GM06990 (cell line): Measurements from ENCODE around the gene CLUH.

Source experiments
- DNase-seq: peaks from one replicate; pipeline ENCODE4 v3.0.0-alpha.2; 2011; ENCODE audit not compliant: insufficient read length; ENCODE audit errors: extremely low read depth
- H3K27me3 ChIP-seq: replicated peaks from 2 replicates; pipeline ENCODE4 v1.6.0; 2011; ENCODE audit warnings: low read length; ENCODE audit not compliant: control insufficient read depth, insufficient read depth
- H3K36me3 ChIP-seq: 2 replicates; pipeline ENCODE4 v1.5.1; 2011; ENCODE audit warnings: low read length; ENCODE audit not compliant: control insufficient read depth, insufficient read depth
- H3K4me3 ChIP-seq: replicated peaks from 2 replicates; pipeline ENCODE4 v1.5.1; 2011; ENCODE audit warnings: low read depth, mild to moderate bottlenecking, control low read depth, low read length
- CTCF ChIP-seq: IDR thresholded peaks from 2 replicates; pipeline ENCODE4 v1.5.1; 2011; ENCODE audit warnings: low read length, control low read depth, mild to moderate bottlenecking, inconsistent platforms; ENCODE audit not compliant: insufficient read depth, poor library complexity, severe bottlenecking

Gene CLUH

GRCh38 chr17:2649191-2649590, 62.4 kb downstream of the CLUH start:
- Histone ChIP-seq H3K4me3 (no peak overlapping the region), H3K27me3 (no peaks in the 10 kb centered on the region), H3K36me3 (no peaks in the 10 kb centered on the region; the same call in 1 of the 2 replicates)
- TF ChIP-seq CTCF = no peak
- DNase-seq = no peak

GRCh38 chr17:2647957-2648356, 63.6 kb downstream of the CLUH start:
- no peak for TF ChIP-seq CTCF
- Histone ChIP-seq H3K36me3 (no peaks in the 10 kb centered on the region; the same call in none of the 2 replicates), H3K27me3 (no peaks in the 10 kb centered on the region), H3K4me3 (no peak overlapping the region)
- no peak for DNase-seq

GRCh38 chr17:2644971-2645370, 66.6 kb downstream of the CLUH start:
- no peak for TF ChIP-seq CTCF
- H3K4me3 ChIP-seq = no peak overlapping the region
- peaks cover 1% of the 10 kb centered on the region for H3K36me3 ChIP-seq
- H3K27me3 ChIP-seq = no peaks in the 10 kb centered on the region
- DNase-seq = no peak
